22Rv1 (cell line): ENCODE data around the gene PLXNB1.
"Not testable (repeated sequence)": the region's sequence is repeated elsewhere in the genome, so short reads cannot be mapped to it uniquely, and the experiment has no call there.

Source experiments
- H3K27ac ChIP-seq: fragments of 450-650 bp; 2 replicates; pipeline ENCODE4 v1.5.1; 2017
- ZFX ChIP-seq: fragments of 450-650 bp; IDR thresholded peaks from 2 replicates; pipeline ENCODE4 v1.6.1; 2017; ENCODE audit warnings: antibody characterized with exemption, borderline replicate concordance
- TF ChIP-seq, protein P1 (sequence below): fragments of 450-650 bp; IDR thresholded peaks from 2 replicates; pipeline ENCODE4 v1.5.1; 2017; ENCODE audit warnings: mild to moderate bottlenecking

The PLXNB1 gene

DNA sequence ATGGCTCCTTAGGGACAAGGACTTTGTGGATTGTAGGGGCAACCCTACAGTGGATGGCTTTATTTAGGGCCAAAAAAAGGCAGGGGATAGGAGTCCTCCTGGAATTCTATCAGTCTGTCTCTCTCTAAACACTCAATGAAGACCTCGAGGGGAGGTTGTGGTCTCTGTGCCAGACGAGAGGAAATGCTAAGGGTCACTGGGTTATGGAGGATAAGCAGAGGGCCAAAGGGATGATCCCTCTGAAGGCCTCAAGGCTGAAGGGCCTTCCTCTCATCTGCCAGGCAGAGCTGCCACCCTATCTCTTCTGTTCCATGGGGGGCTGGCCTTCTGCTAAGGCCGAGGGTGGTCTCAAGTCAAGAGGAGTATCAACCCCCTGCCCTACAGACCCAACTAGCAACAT lies 27.0 kb downstream of the PLXNB1 start:
- TF ChIP-seq, protein P1, sequence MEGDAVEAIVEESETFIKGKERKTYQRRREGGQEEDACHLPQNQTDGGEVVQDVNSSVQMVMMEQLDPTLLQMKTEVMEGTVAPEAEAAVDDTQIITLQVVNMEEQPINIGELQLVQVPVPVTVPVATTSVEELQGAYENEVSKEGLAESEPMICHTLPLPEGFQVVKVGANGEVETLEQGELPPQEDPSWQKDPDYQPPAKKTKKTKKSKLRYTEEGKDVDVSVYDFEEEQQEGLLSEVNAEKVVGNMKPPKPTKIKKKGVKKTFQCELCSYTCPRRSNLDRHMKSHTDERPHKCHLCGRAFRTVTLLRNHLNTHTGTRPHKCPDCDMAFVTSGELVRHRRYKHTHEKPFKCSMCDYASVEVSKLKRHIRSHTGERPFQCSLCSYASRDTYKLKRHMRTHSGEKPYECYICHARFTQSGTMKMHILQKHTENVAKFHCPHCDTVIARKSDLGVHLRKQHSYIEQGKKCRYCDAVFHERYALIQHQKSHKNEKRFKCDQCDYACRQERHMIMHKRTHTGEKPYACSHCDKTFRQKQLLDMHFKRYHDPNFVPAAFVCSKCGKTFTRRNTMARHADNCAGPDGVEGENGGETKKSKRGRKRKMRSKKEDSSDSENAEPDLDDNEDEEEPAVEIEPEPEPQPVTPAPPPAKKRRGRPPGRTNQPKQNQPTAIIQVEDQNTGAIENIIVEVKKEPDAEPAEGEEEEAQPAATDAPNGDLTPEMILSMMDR: no peak
- TF ChIP-seq ZFX: no peak

DNA sequence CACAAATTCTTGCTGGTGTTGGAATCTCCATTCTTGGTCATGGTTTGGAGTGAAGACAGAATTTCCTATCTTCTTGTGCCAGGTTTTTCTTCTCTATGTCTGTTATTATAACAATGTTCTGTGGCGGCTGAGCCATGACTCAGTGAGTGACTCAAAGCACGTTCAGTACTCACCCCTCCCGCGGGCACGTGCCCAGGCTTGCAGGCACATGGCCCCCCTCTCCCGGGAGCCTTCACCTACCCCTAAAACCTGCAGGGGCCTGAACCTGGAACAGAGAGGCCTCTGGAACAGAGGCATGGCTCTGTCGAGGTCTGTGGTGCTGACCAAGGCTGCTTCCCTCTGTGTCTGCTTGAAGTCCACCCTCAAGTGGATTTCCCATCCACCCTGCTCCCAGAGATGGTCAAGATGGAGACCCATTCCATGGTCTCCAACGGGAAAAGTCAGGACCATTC lies 27.6 kb downstream of the PLXNB1 start:
- peak overlapping the region; percentile 8; the same call in 1 of the 2 replicates for H3K27ac ChIP-seq

More for the DNA sequence above, 27.0 kb downstream of the PLXNB1 start:
- H3K27ac ChIP-seq: no peak overlapping the region

DNA sequence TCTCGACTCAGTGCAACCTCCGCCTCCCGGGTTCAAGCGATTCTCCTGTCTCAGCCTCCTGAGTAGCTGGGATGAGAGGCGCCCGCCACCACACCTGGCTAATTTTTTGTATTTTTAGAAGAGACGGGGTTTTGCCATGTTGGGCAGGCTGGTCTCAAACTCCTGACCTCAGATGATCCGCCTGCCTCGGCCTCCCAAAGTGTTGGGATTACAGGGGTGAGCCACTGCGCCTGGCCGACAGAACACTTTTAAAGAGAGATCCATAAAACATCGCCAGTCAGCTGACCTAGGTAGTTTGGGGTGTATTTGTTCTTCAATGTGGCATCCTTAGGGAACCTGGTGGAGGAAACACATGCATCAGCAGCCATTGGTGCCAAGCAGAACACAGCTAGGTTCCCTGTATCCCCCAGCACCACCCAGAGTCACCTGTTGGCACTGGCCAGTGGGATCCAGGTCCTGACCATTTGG lies 28.4 kb downstream of the PLXNB1 start:
- not testable (repeated sequence) for H3K27ac ChIP-seq

More for the DNA sequence above, 27.6 kb downstream of the PLXNB1 start:
- TF ChIP-seq, protein P1: no peak
- TF ChIP-seq ZFX: no peak

DNA sequence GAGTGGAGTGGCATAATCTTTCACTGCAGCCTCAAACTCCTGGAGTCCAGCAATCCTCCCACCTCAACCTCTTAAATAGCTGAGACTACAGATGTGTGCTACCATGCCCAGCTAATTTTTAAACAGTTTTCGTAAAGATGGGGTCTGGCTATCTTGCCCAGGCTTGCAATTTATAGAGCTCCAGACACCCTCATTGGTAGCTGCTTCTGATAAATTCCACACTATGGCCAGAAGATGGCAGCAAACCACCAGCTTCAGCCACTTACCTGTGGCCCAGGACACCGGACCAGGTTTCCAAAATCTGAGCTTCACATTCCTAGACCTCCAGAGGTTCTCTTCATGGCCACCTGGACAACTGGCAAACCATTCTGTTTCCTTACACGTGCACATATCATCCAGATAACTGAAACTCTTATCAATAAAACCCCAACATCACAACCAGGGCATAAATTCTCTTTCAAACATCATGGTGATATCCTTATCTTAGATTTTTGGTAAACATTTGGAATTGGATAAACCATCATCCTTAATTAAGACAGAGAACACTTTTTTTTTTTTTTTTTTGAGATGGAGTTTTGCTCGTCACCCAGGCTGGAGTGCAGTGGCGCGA lies 29.0 kb downstream of the PLXNB1 start:
- H3K27ac ChIP-seq: no peak overlapping the region
- no peak for TF ChIP-seq ZFX
- TF ChIP-seq, protein P1: peak; percentile 92

DNA sequence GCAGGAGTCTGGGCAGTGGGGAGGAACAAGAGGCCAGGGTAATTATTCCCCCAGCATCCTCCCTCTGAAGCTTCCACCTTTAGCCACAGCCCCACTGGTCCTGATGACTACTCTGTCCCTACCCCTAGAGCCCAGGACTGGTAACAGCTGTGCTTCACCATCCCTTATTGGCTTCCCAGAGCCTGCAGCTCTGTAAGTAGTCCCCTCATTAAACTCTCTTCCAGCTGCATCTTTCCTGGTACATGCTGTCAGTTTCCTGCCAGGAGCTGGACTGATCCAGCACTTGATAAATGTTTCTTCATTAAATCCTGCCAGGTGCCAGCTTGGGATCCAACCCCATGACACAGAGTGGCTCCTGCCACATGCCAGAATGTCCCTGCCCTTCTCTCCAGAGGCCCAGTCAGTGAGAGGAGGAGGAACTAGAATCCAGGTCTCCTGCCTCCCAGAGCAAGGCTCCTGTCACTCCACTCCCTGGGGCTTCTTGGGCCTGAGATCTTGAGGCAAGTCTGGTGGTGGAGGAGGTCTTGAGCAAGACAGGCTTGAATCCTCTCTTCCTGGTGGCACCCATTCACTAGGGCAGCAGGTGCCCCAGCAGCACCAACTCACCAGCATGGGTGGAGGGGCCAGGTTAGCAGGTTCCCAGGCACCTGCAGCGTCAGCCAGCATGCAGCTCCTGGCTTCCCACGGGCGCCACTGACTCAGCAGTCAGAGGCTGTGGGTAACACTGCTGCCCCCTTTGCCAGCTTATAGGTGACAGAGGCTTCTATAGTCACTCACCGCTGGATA lies 30.3 kb downstream of the PLXNB1 start:
- no peak for TF ChIP-seq ZFX
- TF ChIP-seq, protein P1: no peak
- H3K27ac ChIP-seq: no peak overlapping the region

DNA sequence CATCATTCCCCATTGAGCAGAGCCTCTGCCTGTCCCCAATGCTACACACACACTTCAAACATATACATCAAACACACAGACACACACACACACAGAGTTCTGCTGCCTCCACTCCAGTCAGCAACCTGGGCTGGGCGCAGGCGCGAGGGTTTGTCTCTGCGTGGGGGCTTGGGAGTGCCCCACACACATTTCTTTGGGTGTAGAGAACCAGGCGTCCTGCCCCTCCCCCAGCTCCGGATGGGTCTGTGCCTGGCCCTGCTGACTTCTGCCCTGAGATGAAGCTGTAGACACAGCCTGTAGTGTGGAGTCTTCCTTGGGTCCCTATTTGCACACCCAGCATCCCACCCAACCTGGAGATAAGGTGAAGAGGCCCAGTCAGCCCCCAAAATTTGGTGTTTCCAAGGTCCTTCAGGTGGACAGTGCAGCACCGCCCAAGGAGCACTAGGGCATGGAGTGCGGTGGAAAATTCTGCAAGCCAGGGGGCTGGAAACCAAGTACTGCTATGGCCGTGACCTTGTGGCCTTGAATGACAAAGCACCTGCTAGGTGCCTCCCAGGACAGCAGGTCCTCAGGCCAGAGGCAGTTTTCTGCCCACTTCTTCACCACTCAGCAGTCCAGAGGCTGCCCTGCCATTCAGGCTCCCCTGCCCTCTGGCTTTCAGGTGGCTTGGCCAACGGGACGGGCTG lies 31.0 kb downstream of the PLXNB1 start:
- no peak overlapping the region for H3K27ac ChIP-seq

DNA sequence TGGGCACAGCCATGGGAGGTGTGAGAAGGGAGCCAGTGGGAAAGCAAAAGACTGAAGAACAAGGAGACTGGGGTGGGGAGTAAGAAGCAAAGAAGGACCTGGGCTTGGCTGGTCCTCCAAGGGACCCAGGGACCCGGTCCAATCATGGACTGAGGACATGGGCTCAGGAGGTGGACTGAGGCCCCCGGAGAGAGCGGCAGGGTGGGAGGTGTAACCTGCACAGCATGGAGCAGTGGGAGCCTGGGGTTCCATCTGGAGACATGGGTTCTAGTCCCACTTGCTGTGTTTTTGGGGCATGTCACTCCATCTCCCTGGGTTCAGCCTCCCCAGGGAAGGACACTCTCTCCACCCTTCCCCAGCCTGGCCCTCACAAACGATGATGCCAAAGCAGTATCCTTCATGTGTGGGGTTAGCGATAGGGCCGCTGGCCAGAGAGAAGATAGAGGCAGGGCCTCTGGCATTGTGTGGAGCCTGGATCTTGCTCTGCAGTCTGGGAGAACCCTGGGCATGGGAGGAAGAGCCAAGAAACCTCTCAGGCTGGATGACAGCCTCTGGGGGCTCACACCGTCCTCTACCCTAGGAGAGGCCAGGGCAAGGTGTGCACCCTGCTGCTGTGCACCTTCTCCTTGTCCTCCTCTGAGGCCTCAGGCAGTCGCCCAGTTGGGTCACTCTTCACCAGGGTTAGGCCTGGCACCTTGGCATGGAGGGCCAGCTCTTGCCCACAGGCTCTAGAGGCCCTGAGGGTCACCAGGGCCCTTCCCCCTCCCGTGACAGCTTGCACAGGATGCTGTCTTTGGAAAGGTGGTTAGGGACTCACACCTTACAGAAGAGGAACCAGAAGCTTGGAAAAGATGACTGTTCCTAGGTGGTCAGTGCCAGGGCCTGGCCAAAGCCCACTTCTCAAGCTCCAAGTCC lies 31.9 kb downstream of the PLXNB1 start:
- TF ChIP-seq ZFX: no peak
- TF ChIP-seq, protein P1: no peak

More for the DNA sequence above, 31.0 kb downstream of the PLXNB1 start:
- no peak for TF ChIP-seq ZFX

More for the DNA sequence above, 31.9 kb downstream of the PLXNB1 start:
- H3K27ac ChIP-seq: no peak overlapping the region
